Measurements from ENCODE around the gene PALMD.

Gene PALMD

DNA sequence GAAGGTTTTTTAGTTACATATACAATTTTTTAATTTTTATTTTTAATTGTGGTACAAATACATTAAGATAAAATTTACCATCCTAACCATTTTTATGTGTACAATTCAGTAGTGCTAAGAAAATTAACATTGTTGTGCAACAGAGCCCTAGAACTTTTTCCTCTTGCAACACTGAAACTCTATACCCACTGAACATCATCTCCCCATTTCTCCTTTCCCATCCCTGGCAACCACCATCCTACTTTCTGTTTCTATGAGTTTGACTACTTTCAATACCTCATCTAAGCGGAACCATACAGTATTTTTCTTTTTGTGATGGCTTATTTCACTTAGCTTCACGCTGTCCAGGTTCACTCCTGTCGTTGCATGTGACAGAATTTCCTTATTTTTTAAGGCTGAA is 54.1 kb downstream of the PALMD start:
- DNase-seq = no peak

DNA sequence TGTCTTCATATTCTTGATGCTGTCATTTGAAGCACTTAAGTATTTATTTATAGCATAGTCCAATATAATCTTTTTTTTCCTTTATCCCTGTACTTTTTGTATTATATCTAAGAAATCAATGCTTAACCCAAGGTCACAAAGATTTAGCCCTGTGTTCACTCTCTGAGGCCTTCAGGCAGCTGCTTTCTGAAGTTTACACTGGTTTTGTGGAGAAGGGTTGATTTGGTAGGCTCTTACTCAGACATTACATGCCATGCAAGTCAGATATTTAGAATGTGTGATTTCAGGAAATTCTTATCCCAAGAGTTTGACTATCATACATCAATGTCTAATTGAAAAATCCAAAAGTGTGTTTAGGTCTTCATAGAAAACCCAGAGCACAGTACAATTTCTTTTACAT is 56.3 kb downstream of the PALMD start:
- peak; percentile 15 for DNase-seq

DNA sequence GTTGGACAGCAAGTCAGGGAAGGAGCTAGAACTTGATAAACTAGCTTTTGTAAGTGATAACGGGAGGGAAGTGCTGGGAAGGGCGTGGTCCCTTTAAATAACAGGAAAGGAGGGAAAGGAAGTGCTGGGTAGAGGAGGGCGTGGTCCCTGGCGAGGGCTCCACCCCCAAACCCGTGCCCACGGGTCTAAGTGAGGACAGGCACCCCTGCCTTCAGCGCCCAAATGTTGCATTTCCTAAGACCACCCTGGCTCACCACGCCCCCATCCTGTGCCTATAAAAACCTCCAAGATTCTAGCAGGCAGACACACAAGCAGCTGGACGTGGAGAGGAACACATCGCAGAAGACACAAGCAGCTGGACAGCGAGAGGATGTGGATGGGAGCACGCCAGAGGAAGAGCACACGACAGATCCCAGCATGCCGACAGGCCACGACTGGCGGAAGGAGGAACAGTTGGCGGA is 58.5 kb downstream of the PALMD start:
- DNase-seq = no peak

DNA sequence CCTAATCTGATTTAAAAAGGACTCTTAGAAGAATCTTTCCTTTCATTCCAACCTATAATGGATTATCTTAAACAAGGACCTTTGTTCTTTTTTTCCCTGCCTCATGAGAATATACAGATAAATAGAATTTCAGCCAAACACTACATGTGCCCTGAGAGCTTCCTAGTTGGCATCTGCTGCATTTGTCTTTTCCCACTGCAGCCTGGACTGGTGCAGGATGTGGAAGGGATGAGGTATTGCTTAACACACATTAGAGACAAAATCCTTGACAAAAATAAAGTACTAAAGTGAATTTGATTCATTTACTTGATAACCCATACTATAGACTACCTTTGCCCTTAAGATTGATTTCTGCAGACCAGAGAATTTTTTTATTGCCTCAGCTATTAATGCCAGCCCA is 59.5 kb downstream of the PALMD start:
- no peak for DNase-seq

DNA sequence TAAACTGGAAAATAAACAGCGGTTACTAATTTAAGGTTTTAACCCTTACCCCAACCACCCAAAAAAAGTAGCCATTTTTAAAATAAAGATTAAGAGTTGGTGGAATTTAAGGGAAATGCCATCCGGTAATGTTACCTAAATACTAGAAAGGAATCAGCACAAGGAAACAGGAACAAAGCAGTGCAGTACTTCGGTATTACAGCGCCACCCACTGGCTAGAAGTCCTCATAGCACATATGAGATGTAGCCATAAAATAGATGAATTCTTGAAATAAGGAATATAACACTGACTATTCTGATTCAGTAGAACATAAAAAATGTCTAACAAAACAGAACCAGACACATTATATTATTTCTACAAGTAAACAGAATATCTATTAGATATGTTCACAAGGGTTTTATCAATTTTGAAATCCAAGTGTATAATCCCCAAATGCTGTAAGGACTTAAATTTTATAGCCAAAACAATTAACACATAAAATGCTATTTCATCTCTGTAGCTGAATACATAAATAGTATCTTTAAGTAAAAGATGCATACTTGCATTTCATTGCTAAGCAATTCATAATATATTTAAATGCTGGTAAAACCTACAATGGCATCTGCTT is 61.7 kb downstream of the PALMD start:
- peak; percentile 61 for DNase-seq

DNA sequence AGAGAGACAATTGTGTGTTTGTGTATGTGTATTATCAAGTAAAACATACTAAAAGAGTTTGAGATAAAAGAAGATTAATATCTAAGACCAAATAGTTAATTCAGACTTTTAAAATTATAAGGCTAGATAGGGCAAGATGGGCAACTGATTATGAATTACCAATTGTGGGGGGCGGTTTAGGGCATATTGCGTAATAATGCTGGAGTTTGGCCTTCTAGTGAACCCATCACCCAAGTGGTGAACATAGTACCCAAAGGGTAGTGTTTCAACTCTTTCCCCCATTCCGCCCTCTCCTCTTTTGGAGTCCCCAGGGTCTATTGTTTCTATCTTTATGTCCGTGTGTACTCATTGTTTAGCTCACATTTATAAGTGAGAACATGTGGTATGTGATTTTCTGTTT is 65.1 kb downstream of the PALMD start:
- no peak for DNase-seq

- no peak for DNase-seq
Measured at GRCh38 chr1:99713006-99713405, 67.1 kb downstream of the PALMD start.

DNA sequence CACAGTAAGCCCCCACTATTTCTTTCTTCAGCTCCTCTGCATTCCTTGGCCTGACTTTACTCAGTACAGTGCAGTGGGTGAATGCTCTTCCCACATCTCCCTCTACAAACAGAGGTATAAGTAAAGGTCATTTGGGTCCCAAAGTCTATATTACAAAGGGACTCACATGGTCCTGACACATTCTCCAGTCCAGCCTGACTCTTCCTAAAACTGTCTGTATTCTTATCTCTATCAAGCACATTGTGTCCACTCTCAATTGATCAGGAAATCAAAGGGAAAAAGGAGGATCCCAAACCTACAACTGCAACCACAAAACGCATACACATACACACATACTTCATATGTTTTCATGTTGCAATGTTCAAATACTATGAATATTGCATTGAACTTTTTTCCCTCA is 71.1 kb downstream of the PALMD start:
- DNase-seq = no peak

DNA sequence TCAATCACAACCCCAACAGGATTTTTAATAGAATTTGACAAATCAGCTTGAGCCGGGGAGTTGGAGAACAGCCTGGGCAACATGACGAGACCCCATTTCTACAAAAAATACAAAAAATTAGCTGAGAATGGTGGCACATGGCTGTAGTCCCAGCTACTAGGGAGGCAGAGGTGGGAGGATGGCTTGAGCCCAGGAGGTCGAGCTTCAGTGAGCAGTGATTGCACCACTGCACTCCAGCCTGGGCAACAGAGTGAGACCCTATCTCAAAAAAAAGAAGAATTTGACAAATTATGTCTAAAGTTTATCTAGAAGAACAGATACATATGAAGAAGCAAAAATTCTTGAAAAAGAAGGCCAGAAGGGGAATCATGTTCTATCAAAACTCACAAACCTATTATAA is 77.3 kb downstream of the PALMD start:
- DNase-seq = no peak

DNA sequence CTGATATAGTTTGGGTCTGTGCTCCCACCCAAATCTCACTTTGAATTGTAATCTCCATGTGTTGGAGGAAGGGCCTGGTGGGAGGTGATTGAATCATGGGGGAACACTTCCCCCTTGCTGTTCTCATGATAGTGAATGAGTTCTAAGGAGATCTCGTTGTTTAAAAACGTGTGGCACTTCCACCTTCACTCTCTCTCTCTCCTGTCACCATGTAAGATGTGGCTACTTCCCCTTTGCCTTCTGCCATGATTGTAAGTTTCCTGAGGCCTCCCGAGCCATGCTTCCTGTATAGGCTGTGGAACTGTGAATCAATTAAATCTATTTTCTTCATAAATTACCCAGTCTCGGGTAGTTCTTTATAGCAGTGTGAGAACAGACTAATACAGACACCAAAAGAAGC is 80.1 kb downstream of the PALMD start:
- DNase-seq = no peak

GRCh38 chr1:99726407-99726806 is 80.5 kb downstream of the PALMD start:
- no peak for DNase-seq

DNA sequence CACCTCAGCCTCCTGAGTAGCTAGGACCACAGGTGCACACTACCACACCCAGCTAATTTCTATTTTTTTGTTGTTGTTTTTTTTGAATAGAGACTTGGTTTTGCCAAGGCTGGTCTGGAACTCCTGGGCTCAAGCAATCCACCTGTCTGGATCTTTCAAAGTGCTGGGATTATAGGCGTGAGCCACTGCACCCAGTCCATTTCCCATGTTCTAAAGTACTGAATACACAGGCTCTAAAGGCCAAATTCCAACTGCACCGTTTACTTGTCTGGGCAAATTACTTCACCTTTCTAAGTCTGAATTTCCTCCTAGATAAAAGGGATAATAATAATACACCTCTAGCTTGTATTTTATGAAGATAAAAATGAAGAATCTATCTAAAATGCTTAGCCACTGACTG is 80.9 kb downstream of the PALMD start:
- DNase-seq = no peak

- peak; percentile 90 for DNase-seq
Measured at GRCh38 chr1:99727575-99728185, 81.8 kb downstream of the PALMD start.

DNA sequence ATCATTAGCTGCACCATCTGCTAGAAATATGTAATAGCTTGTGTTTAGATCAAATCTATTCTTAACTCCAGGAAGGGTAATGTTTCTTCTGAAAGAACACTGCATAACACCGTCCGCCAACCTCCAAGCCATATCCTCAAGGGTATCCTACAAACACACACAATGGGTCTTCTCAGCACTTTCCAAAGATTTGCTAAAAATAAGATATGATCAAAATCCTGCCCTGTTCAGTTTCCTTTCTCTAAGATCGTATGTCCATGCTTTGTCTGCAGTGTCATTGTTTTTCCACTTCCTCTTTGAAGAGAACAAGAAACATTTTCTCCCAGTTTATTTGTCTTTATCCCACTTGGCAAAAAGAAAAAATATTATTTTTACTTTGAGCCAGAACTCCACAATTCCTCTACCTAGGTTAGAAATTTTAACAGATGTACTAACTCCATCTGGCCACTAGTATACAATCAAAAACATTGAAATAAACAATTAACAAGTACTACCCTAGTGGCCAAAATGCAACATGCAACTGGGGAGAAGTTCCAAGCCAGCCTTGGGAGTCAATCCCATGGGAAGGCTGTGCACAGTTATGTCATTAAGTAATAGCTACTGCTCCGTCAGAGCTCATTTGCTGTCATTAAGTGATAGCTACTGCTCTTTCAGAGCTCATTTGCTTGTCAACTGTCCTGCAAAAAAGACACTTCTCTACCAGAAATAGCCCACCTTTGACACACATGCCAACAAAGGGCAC is 82.8 kb downstream of the PALMD start:
- peak; percentile 68 for DNase-seq

DNA sequence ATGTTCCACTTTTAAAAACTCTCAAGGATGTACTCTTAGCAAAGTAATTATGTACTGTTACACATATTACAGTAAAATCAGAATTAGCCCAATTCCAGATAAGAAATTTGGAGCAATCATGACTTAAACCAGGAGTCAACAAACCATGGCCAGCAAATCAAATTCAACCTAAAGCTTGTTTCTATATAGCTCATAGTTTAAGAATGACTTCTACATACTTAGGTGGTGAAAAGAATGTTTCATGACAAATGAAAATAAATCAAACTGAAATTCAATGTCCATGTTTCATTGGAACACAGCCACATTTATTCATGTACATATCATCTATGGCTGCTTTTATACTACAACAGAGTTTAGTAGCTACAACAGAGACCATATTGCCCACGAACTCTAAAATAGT is 85.5 kb downstream of the PALMD start:
- peak; percentile 91 for DNase-seq

DNA sequence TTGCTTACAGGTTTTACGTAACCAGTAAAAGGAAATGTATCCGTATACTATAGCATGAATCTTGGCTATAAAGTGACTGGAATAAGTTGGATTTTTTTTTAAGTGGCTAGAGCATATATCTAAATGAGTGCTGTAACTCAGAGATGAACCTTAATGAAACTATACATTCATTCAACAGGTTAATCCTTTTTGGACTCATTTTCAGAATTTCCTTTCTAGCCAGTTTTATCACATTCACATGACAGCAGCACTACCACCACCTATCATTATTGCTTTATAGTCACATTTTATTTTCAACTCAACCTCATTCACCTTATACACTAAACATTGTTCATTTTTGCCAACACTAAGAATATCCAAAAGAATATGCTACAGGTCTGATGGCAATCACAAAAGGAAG is 89.9 kb downstream of the PALMD start:
- no peak for DNase-seq

DNA sequence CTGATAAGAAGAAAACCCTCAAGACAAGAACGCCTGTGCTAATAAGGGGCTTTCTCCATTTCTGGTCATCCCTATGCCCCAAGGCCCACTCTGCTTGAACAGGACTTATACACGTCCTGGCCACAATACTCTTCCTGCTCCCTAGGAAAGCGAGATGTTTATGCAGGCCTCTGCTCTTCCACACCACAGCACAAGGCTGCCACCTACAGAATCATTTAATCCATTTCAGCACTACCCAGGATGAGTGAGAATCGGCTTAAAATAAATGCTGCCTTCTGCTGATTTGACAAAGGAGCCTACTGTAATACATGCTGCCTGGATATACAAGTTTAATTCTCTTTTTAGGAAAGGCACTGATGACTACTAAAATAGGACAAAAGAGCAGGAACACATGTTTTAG is 91.1 kb downstream of the PALMD start:
- DNase-seq = peak; percentile 70

DNA sequence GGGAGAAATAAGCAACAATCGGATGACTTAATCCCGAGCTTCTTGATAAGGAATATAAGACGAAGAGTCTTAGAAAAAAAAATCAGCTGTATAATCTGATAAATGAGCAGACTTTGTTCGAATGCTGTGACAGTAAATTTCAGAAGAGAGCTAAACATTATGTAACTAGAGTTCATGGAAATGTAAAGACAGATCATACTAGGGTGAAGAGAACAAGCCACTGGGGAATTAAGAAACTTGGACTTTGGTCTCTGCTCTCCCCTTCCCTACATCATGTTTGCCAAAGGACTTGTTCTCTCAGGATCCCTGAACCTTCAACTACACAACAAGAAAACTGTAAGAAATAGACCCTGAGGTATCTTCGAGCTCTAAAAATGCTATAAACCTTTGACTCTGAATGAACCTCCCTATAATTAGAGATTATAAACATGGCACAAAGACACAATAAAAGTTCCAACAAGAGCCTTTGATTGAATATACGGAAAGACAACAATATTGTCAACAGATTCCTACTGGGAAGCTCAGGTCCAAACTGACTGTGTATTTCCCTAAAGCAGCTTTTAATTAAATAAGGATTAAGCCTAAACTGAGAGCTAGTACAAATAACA is 93.0 kb downstream of the PALMD start:
- no peak for DNase-seq

- DNase-seq = no peak
Measured at GRCh38 chr1:99740141-99740540, 94.2 kb downstream of the PALMD start.
